NAMALWA (cell line): ENCODE data around the gene ATP8A1.

Source experiments
- DNase-seq: peaks from one replicate; pipeline ENCODE4 v3.0.0-alpha.2; 2015; ENCODE audit warnings: low spot score

Gene ATP8A1

GRCh38 chr4:42363614-42364013 lies 293.3 kb downstream of the ATP8A1 start:
- DNase-seq: no peak

- DNase-seq: no peak
Measured at GRCh38 chr4:42362591-42362990, 294.3 kb downstream of the ATP8A1 start.

GRCh38 chr4:42361456-42361855 lies 295.4 kb downstream of the ATP8A1 start:
- DNase-seq: no peak

- no peak for DNase-seq
Measured at GRCh38 chr4:42360256-42360669, 296.6 kb downstream of the ATP8A1 start.

GRCh38 chr4:42359711-42360110 lies 297.2 kb downstream of the ATP8A1 start:
- no peak for DNase-seq
